GM18951 (cell line): ENCODE measurements around the gene ADAMTSL4.

ENCODE experiments used
- POLR2A ChIP-seq: IDR thresholded peaks from 4 replicates; pipeline ENCODE4 v1.6.1; 2011; ENCODE audit warnings: mild to moderate bottlenecking; ENCODE audit not compliant: insufficient read length, insufficient read depth; ENCODE audit errors: extremely low read depth
- in situ Hi-C: fragments of 300-500 bp; cut with MboI; formaldehyde crosslinking; loops from one replicate; pipeline ENCODE4 v1.12.0; 2022; ENCODE audit warnings: low sequenced_read_pairs, mixed read lengths, inconsistent platforms; ENCODE audit not compliant: unreplicated experiment

The ADAMTSL4 gene

DNA sequence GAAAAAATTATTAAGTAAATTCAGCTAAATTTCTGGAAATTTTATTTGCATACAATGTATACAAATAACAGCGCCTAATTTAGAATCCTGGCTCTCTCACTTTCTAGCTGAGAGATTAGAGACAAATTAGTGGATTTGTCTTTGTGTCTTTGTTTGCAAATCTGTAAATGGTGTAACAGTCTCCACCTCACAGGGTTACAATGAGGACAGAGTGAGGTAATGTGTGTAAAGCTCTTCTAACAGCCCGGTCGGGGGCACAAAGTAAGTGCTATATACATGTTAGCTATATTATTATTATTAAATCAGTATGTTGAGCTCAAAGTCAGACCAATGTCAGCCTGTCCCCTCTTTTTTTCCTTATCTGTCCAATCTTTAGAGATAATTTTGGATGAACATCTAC is 5.0 kb upstream of the ADAMTSL4 start:
- TF ChIP-seq POLR2A, result no peak
- in situ Hi-C loops, result no loop called here

DNA sequence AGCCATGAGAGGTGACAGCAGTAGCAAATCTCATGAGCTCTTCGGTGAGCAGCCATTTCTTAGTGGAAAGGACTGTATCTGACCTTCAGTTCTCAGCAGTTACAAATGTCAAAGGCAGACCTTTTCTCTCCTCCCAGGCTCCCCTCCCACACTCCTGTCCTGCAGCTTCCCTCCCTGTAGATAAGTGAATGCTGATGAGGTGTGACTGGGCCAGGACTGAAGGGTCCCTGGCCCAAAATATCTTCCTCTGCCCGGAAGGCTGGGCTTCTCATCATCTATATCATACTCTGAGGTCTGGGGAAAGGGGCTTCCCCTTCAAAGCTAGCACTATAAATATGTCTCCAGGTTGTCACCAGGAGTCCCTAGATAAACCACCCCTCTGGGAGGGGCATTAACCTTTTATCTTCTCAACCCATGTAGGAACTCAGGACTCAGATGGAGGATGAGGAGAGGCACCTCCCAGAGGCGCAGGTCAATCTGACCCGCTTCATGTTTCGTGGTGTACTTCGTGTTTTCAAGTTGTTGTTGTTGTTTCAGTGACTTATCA is 3.6 kb upstream of the ADAMTSL4 start:
- no peak for TF ChIP-seq POLR2A
- in situ Hi-C loops, result no loop called here

DNA sequence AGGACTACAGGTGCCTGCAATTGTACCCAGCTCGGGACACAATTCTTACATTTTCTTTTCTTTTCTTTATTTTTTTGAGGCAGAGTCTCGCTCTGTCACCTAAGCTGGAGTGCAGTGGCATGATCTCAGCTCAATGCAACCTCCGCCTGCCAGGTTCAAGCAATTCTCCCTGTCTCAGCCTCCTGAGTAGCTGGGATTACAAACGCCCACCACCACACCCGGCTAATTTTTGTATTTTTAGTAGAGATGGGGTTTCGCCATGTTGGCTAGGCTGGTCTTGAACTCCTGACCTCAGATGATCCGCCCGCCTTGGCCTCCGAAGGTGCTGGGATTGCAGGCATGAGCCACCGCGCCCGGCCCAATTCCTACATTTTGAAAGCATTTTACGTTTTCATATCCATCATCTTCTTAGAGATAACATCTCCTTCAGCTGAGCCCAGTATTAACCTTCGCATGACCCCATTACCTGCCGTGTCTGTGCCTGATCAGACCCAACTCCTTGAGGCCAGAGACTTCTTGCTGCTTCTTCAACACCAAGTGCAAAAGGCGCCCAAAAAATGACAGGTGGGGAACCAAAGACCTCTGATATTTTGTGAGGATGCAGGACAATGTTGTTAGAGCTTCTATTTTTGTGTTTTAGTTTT is 2.8 kb upstream of the ADAMTSL4 start:
- no peak for TF ChIP-seq POLR2A
- in situ Hi-C loops, result no loop called here

DNA sequence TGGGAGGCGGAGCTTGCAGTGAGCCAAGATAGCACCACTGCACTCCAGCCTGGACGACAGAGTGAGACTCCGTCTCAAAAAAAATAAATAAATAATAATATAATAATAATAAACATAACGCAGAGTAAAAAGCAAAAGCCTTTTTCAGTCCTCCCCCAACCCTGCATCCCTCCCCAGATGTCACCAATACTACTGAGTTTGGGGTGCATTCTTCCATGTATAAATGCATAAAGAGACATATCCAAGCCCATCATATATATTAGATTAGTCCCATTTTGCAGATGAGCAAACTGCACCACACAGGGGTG is 930 bp upstream of the ADAMTSL4 start:
- in situ Hi-C loops, result no loop called here
- TF ChIP-seq POLR2A, result no peak

DNA sequence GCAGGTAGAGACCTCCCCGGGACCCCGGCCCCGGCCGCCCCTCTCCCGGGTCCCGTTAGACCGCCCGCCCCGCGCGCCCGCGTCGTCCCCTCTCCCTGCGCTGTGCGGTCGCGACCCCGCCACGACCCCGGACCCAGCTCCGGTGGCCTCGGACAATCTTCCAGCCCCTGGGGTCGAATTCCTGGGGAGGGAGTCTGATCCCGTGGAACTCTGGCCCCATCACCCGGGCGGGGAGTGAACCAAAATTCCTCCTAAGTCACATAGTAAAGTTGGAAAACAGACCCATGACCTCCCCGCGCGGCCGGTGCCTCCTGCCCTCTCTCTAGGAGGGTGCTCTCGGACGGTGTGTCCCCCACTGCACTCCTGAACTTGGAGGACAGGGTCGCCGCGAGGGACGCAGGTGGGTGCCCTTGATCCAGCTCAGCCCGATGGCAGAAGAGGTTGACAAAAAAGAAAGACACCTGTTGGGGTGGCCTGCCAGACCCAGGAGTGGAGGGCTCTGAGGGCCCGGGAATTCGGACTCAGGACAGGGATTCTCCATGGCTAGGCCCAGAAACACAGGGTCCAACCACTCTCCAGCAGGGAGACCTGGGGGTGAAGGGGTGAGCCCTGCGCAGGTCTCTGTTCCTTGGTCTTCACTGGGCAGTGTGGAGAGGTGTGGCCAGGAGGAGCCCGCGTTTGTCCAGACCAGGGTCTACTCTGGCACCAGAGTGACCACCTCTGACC is 451 bp downstream of the ADAMTSL4 start:
- in situ Hi-C loops, result no loop called here
- TF ChIP-seq POLR2A, result no peak

DNA sequence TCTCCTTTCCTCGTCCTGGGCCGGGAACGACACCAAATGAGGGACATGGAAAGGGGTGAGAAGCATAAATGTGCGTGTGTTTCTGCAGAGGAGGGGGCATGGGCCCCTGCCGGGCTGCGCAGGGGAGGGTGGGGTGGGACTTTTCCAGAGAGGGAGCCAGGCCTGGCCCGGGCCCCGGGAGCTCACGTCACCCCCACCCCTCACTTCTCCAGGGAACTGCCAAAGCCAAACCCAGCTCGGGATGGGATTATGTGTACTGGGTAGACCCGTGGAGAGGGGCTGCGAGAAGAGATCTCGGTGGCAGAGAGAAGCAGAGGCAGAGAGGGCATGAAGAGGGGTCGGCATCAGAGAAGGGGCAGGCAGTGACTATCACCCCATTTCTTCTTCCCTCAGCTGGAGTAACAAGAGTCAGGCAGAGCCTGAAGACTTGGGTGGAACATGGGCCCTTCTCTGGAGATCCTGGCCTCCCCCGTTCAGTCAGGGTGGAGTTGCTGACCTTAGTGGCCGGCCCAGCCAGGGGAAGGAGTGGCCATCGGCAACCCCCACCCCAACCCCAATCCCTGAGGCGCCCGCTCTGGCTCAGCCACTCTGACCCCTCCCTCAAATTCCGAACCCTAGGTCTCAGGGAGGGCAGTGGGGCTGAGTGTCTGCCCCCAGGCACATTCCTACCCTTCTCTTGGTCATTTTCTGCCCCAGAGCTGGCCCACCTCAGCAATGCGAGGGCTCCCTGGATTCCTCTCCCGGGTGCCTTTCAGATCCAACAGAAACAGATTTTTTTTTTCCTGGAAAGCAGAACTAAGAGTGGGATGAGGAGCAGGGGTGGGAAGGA is 1.2 kb downstream of the ADAMTSL4 start:
- in situ Hi-C loops, result no loop called here
- no peak for TF ChIP-seq POLR2A

DNA sequence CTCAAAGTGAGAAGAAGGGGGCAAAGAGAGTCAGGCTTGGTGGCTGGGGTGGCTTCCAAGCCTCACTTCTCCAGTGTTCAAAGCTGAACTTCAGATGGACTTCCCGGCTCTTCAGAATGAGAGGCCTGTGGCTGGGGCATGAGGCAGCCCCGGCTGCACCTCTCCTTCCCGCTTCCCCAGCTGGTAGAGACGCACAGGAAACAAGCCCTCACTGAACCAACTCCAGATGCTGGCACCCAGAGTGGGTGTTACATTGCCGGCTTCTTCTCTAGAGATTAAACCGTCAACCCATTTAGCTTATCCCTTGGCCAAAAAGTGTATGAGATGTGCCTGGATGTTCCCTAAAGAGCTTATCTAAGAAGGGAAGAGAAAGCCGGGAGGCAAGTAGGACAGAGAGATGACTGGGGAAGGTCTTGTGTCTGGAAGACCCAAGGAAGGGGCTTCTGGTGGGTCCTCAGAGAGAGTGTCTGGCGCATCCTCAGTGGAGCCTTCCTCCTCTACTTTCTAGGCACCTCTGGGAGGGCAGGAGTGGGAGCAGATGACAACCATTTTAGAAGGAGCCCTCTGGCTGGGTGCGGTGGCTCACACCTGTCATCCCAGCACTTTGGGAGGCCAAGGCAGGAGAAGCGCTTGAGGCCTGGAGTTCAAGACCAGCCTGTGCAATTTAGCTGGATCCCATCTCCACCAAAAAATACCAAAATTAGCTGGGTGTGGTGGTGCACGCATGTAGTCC is 2.0 kb downstream of the ADAMTSL4 start:
- TF ChIP-seq POLR2A, result no peak
- in situ Hi-C loops, result no loop called here

DNA sequence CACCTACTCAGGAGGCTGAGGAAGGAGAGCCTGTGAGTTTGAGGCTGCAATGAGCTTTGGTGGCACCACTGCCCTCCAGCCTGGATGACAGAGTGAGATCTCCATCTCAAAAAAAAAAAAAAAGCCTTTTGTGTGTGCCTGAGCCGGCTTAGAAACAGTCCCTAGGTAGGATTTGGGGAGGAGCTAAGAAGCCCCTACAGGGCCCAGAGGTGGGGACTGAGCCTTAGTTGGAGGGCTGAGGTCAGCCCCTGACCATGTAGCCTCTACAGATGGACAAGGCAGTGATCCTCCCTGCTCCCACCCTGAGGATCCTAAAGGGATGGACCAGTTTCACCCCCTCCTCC is 2.5 kb downstream of the ADAMTSL4 start:
- in situ Hi-C loops, result no loop called here
- no peak for TF ChIP-seq POLR2A

DNA sequence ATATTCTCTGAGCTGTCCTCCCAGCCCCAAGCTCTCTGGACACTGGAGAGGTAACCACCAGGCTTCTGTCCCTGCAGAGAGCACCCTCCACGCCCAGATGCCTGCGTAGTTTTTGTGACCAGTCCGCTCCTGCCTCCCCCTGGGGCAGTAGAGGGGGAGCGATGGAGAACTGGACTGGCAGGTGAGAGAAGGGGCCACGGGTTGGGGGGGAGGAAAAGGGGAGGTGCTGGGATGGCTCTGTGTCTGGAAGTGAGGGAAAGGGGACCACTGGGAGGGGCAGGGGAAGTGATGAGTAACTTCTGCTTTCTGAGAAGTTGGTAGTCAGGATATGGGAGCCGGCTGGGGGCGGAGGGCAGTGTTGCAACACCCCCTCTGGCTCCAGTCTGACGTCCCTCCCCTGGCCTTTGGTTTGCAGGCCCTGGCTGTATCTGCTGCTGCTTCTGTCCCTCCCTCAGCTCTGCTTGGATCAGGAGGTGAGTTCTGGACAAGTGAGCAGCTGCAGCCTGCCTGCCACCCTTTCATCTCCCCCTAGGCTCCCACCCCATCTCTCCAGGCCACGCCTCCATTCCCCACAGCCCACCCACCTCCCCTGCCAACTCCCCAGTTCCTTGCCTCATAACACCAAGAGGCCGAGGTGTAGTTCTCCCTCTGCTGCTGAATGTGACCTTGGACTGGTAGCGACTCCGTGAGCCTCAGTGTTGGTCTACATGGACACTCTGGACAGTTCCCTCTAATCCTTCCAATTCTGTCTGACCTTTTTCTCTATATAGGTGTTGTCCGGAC is 3.1 kb downstream of the ADAMTSL4 start:
- in situ Hi-C loops, result no loop called here
- no peak for TF ChIP-seq POLR2A

DNA sequence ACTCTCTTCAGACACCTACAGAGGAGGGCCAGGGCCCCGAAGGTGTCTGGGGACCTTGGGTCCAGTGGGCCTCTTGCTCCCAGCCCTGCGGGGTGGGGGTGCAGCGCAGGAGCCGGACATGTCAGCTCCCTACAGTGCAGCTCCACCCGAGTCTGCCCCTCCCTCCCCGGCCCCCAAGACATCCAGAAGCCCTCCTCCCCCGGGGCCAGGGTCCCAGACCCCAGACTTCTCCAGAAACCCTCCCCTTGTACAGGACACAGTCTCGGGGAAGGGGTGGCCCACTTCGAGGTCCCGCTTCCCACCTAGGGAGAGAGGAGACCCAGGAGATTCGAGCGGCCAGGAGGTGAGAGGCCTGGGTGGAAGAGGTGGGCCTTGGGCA is 3.7 kb downstream of the ADAMTSL4 start:
- TF ChIP-seq POLR2A, result no peak
- in situ Hi-C loops, result no loop called here

DNA sequence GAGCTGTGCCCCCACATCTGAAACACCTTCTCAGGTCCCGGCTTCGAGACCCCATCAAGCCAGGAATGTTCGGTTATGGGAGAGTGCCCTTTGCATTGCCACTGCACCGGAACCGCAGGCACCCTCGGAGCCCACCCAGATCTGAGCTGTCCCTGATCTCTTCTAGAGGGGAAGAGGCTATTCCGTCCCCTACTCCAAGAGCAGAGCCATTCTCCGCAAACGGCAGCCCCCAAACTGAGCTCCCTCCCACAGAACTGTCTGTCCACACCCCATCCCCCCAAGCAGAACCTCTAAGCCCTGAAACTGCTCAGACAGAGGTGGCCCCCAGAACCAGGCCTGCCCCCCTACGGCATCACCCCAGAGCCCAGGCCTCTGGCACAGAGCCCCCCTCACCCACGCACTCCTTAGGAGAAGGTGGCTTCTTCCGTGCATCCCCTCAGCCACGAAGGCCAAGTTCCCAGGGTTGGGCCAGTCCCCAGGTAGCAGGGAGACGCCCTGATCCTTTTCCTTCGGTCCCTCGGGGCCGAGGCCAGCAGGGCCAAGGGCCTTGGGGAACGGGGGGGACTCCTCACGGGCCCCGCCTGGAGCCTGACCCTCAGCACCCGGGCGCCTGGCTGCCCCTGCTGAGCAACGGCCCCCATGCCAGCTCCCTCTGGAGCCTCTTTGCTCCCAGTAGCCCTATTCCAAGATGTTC is 4.3 kb downstream of the ADAMTSL4 start:
- in situ Hi-C loops, result no loop called here
- TF ChIP-seq POLR2A, result no peak

DNA sequence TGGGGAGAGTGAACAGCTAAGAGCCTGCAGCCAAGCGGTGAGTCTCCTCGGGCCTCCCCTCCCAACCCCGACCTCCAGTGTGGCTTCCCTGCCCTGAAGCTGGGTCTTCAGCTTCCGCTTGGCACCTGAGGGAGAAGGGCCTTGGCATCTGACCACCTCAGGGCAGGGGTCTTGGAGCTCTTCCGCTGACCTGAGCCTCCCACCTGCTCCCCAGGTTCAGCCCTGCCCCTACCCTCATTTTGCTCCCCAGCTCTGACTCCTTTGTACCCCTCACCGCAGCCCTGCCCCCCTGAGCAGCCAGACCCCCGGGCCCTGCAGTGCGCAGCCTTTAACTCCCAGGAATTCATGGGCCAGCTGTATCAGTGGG is 4.9 kb downstream of the ADAMTSL4 start:
- in situ Hi-C loops, result no loop called here
- no peak for TF ChIP-seq POLR2A
